GM20000 (cell line): ENCODE measurements around the gene NEK8.

Experiments used
- DNase-seq: peaks from one replicate; pipeline ENCODE4 v3.0.0; 2012; ENCODE audit warnings: low spot score
- TF ChIP-seq, protein P1 (sequence below): IDR thresholded peaks from 2 replicates; pipeline ENCODE4 v1.5.1; 2012; ENCODE audit warnings: mild to moderate bottlenecking, control low read depth; ENCODE audit errors: extremely low read depth, missing control alignments

NEK8 gene

DNA sequence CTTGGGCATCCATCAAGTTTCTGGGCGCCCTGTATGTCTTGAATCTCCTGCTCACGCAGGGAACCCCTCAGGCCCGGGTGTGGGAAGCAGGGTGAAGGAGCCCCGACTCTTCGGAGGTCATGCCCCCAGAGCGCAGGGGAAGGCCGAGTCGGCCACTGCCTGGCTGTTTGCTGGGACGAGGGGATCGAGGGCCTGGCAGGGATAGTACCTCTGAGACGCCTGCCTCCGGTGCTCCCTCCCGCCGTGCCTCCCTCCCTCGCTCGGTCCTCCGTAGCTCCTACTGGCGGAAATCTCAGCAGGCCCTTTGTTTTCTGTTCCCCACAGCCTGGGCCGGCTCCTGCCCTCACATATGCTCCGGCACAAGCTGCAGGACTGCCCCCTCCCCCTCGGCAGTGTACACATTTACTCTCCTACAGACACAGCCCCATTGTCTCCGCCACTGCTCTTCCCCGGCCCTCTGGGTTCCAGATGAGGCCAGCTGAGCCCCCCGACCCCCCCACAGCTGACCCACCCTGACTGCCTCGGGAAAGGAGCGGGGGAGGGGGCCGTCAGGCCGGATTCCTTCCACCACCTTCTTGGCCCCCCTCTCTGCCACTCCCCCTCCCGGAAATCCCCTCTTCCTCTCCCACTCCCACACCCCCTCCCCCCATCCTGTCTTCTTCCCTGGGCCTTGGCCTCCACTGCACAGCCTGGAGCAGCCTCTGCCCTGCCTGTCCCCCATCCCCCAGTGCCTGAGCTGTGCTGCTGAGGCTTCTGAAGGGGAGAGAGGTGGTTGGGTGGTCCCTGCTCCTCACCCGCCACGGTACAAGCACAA is 16.6 kb downstream of the NEK8 start:
- TF ChIP-seq, protein P1, sequence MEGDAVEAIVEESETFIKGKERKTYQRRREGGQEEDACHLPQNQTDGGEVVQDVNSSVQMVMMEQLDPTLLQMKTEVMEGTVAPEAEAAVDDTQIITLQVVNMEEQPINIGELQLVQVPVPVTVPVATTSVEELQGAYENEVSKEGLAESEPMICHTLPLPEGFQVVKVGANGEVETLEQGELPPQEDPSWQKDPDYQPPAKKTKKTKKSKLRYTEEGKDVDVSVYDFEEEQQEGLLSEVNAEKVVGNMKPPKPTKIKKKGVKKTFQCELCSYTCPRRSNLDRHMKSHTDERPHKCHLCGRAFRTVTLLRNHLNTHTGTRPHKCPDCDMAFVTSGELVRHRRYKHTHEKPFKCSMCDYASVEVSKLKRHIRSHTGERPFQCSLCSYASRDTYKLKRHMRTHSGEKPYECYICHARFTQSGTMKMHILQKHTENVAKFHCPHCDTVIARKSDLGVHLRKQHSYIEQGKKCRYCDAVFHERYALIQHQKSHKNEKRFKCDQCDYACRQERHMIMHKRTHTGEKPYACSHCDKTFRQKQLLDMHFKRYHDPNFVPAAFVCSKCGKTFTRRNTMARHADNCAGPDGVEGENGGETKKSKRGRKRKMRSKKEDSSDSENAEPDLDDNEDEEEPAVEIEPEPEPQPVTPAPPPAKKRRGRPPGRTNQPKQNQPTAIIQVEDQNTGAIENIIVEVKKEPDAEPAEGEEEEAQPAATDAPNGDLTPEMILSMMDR, result no peak
- DNase-seq, result no peak

DNA sequence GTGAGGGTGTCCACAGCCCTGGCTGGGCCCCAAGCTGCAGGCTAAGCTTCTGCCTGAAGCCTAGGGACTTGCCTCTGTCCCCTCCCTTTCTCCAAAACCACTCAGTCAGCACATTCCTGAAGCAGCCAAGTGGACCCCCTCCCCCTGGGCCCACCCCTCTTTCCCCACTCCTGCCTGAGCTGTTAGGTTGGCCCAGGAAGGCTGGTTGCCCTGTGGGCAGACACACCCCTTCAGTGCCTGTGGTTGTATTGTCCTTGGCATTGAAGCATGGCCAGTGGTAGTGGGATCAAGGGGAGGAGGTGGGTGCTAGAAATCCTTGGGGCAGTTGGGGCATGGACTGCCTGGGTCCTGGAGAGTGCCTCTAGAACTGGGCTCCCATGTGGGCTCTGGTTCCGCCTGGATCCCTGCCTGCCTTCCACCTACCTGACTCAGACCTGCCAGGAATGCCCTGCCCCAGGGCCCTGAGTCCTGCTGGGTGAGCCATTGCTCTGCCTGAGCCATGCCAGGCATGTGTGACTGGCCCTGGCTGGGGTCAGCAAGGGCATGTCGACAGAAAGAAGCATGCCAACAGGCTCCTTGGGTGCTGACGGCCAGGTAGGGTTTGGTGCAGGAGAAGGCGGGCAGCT is 17.3 kb downstream of the NEK8 start:
- DNase-seq, result no peak
- TF ChIP-seq, protein P1, result no peak

DNA sequence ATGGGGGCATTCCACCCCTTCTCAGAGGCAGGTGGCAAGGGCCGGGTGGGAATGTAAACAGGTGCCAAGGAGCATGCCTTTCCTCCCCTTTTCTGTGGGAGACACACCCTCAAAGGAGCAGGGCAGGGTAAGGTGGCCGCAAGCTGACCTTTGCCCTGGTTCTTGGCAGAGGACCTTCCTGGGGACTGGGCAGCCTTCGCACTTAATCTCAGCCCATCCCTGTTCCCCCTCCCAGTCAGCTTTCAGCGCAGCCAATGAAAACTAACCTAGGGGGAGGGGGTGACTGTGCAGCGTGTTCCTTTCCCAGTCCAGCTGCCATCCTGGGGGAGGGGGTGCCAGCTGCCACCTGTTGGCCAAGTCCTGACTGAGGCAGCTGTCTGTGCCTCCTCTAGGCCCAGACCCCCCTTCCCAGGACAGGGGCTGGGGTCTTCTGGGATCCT is 18.0 kb downstream of the NEK8 start:
- TF ChIP-seq, protein P1, result no peak
- no peak for DNase-seq

DNA sequence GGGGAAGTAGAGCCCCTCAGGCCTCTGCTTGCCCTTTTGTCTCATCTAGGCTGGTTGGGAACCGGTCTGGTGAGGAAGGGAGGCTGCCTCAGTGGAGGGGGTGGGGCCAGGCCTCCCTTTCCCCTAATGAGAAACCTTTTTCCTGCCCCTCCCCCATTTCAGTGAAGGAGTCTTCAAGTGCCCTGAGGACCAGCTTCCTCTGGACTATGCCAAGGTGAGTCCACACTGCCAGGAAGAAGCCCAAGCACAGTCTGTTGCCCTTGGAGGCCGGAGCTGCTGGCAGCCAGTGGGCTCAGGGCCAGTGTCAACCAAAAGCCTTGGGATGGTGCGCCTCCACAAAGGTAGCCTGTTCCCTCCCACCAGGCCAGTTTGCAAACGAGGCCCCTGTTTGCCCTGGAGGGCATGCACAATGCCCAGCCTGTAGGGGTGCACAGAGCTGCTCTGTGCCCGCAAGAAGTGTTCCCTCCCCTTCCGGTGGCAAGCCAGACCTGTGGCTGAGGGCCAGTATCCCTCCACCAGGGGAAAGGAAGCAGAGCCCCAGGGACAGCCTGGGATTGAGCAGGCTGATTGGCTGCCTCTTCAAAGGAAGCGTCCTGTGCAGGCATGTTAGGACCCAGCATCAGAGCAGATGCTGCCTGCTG is 18.6 kb downstream of the NEK8 start:
- TF ChIP-seq, protein P1, result no peak
- DNase-seq, result no peak

DNA sequence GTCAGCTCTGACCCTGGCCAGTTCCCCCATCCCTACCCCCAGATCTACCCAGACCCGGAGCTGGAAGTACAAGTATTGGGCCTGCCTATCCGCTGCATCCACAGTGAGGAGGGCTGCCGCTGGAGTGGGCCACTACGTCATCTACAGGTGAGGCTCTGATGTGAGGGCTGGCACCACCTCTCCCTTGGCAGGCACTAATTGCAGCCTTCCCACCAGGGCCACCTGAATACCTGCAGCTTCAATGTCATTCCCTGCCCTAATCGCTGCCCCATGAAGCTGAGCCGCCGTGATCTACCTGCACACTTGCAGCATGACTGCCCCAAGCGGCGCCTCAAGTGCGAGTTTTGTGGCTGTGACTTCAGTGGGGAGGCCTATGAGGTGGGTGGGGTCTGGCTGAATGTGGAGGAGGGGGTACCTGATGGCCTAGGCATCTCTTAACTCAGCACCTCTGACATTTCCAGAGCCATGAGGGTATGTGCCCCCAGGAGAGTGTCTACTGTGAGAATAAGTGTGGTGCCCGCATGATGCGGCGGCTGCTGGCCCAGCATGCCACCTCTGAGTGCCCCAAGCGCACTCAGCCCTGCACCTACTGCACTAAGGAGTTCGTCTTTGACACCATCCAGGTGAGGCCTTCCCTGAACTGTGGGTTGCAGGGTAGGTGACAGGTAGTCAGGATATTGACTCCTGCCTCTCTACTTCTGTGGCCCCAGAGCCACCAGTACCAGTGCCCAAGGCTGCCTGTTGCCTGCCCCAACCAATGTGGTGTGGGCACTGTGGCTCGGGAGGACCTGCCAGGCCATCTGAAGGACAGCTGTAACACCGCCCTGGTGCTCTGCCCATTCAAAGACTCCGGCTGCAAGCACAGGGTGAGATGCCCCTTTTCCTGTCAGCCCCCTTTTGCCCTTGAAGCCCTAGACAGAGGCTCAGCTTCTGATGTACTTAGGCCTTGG is 19.5 kb downstream of the NEK8 start:
- DNase-seq, result no peak
- TF ChIP-seq, protein P1, result no peak

DNA sequence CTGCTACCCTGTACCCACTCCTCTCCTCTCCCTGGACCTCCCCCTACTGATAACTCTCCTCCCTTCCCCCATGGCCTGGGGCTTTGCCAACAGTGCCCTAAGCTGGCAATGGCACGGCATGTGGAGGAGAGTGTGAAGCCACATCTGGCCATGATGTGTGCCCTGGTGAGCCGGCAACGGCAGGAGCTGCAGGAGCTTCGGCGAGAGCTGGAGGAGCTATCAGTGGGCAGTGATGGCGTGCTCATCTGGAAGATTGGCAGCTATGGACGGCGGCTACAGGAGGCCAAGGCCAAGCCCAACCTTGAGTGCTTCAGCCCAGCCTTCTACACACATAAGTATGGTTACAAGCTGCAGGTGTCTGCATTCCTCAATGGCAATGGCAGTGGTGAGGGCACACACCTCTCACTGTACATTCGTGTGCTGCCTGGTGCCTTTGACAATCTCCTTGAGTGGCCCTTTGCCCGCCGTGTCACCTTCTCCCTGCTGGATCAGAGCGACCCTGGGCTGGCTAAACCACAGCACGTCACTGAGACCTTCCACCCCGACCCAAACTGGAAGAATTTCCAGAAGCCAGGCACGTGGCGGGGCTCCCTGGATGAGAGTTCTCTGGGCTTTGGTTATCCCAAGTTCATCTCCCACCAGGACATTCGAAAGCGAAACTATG is 20.4 kb downstream of the NEK8 start:
- no peak for DNase-seq
- TF ChIP-seq, protein P1, result no peak
